HepG2 (cell line): Measurements from ENCODE around the gene ITM2B. TPM values are rescaled to one million over a fixed set of nuclear protein-coding genes. Genes with fewer than 3 reads are reported as not detected.

Experiments
- AHR ChIP-seq: IDR thresholded peaks from 2 replicates; pipeline ENCODE4 v1.6.1; 2018; ENCODE audit warnings: missing genetic modification reagents, missing compliant biosample characterization
- DMAP1 ChIP-seq: IDR thresholded peaks from 2 replicates; pipeline ENCODE4 v1.6.1; 2016
- ETV5 ChIP-seq: IDR thresholded peaks from 2 replicates; pipeline ENCODE4 v1.6.1; 2018; ENCODE audit warnings: missing biosample characterization, missing genetic modification reagents, inconsistent platforms, borderline replicate concordance
- HDAC6 ChIP-seq: fragments of 200-600 bp; sonication (generic); IDR thresholded peaks from 2 replicates; pipeline ENCODE4 v1.7.0; 2017; ENCODE audit warnings: mild to moderate bottlenecking, antibody characterized with exemption, low read length, low read depth
- HMGXB4 ChIP-seq, 2 experiments: sonication (generic) in 1 of 2; formaldehyde crosslinking in 1 of 2; IDR thresholded peaks; 2 replicates each; pipeline versions ENCODE4 v1.4.0 to v1.6.1; 2018 to 2020; ENCODE audit warnings: missing genetic modification reagents in 2 of 2, borderline replicate concordance in 1 of 2, low read depth in 1 of 2, mild to moderate bottlenecking in 1 of 2, missing biosample characterization in 1 of 2
- KDM4B ChIP-seq: sonication (generic); formaldehyde crosslinking; IDR thresholded peaks from 2 replicates; pipeline ENCODE4 v1.4.0; 2020; ENCODE audit warnings: missing genetic modification reagents
- MYC ChIP-seq: sonication (generic); formaldehyde crosslinking; IDR thresholded peaks from 2 replicates; pipeline ENCODE4 v1.9.0; 2021; ENCODE audit warnings: missing genetic modification reagents, borderline replicate concordance
- NCOA2 ChIP-seq: sonication (generic); formaldehyde crosslinking; IDR thresholded peaks from 2 replicates; pipeline ENCODE4 v1.8.0; 2022; ENCODE audit warnings: inconsistent platforms
- THRA ChIP-seq: sonication (generic); formaldehyde crosslinking; IDR thresholded peaks from 2 replicates; pipeline ENCODE4 v1.4.0; 2020; ENCODE audit warnings: missing genetic modification reagents, borderline replicate concordance
- YY1 ChIP-seq: IDR thresholded peaks from 2 replicates; pipeline ENCODE4 v1.6.1; 2011; ENCODE audit warnings: low read length, low read depth, moderate library complexity, mild to moderate bottlenecking; ENCODE audit not compliant: insufficient read depth, insufficient replicate concordance
- ZNF234 ChIP-seq: sonication (generic); formaldehyde crosslinking; conservative IDR thresholded peaks from 2 replicates; pipeline ENCODE4 v1.5.1; 2020; ENCODE audit warnings: mild to moderate bottlenecking, missing genetic modification reagents
- ZNF263 ChIP-seq: sonication (generic); formaldehyde crosslinking; IDR thresholded peaks from 2 replicates; pipeline ENCODE4 v1.4.0; 2020; ENCODE audit warnings: missing genetic modification reagents
- ZNF367 ChIP-seq: sonication (generic); formaldehyde crosslinking; IDR thresholded peaks from 2 replicates; pipeline ENCODE4 v1.4.0; 2020; ENCODE audit warnings: missing genetic modification reagents, borderline replicate concordance
- ZNF747 ChIP-seq: sonication (generic); formaldehyde crosslinking; IDR thresholded peaks from 2 replicates; pipeline ENCODE4 v1.8.1; 2023; ENCODE audit warnings: missing genetic modification reagents, mild to moderate bottlenecking, borderline replicate concordance
- polyA plus RNA-seq, 8 experiments: library from polyadenylated mRNA; depleted of rRNA in 3 of 8; stranded (reverse) in 7 of 8; unstranded in 1 of 8; fragments of >200 nt; fragmentation: Illumina TruSeq in 4 of 8; extraction: Trizol in 4 of 8; gene quantifications; 2 replicates each; pipeline versions ENCODE4 v1.2.1 to v1.2.3, GENCODE V29; 2011 to 2016; ENCODE audit warnings: low read depth in 4 of 8, missing spikeins in 1 of 8, mixed read lengths in 1 of 8; ENCODE audit not compliant: insufficient read depth in 1 of 8
- total RNA-seq, 5 experiments: library from RNA; depleted of rRNA; stranded (reverse); fragments of >200 nt; fragmentation: Illumina TruSeq; extraction: Trizol; gene quantifications; 2 replicates each; pipeline ENCODE4 v1.2.3, GENCODE V29; 2016; ENCODE audit warnings: low read depth in 1 of 5
- TF ChIP-seq, protein P1 (sequence below): sonication (generic); formaldehyde crosslinking; IDR thresholded peaks from 2 replicates; pipeline ENCODE4 v1.5.1; 2020; ENCODE audit warnings: mild to moderate bottlenecking, missing genetic modification reagents, moderate library complexity
- TF ChIP-seq, protein P2 (sequence below): sonication (generic); formaldehyde crosslinking; IDR thresholded peaks from 2 replicates; pipeline ENCODE4 v1.4.0; 2020; ENCODE audit warnings: missing genetic modification reagents
- TF ChIP-seq, protein P3 (sequence below): sonication (generic); formaldehyde crosslinking; IDR thresholded peaks from 2 replicates; pipeline ENCODE4 v1.8.1; 2023; ENCODE audit warnings: mild to moderate bottlenecking, missing genetic modification reagents

The ITM2B gene
- total and polyA plus RNA-seq, 2 of the 13 experiments (the other 11 are each of a cell fraction or from before 2014, with no cell fraction given): 158 to 373 TPM

GRCh38 chr13:48303359-48304142, 70.5 kb downstream of the ITM2B start, which contains the start of gene RB1 (continued):
- TF ChIP-seq MYC (CRISPR knock-in tag) (peak; percentile 50; the same call in 1 of the 2 replicates), KDM4B (CRISPR knock-in tag) (peak; percentile 39; the same call in 1 of the 2 replicates), HMGXB4 (CRISPR knock-in tag; IDR thresholded peaks at IDR 0.05; ENCODE audit: borderline replicate concordance in 1 of 2, low read depth in 1 of 2) (peak; percentile 72 to 74; a peak in 3 of 4 replicates), ZNF263 (CRISPR knock-in tag) (peak; percentile 99), HDAC6 (no peak), YY1 (peak; percentile 41), AHR (peak; percentile 65; the same call in 1 of the 2 replicates), ZNF234 (peak; percentile 71; the same call in 1 of the 2 replicates), NCOA2 (CRISPR knock-in tag) (peak; percentile 18; the same call in 1 of the 2 replicates), ZNF747 (CRISPR knock-in tag) (0 out of 2 replicates have a peak, but pooled peaks have one; percentile 75), ZNF367 (CRISPR knock-in tag) (no peak), ETV5 (CRISPR knock-in tag) (peak; percentile 80), THRA (0 out of 2 replicates have a peak, but pooled peaks have one; percentile 8), DMAP1 (CRISPR knock-in tag) (peak; percentile 58; the same call in 1 of the 2 replicates)
- TF ChIP-seq, protein P1, sequence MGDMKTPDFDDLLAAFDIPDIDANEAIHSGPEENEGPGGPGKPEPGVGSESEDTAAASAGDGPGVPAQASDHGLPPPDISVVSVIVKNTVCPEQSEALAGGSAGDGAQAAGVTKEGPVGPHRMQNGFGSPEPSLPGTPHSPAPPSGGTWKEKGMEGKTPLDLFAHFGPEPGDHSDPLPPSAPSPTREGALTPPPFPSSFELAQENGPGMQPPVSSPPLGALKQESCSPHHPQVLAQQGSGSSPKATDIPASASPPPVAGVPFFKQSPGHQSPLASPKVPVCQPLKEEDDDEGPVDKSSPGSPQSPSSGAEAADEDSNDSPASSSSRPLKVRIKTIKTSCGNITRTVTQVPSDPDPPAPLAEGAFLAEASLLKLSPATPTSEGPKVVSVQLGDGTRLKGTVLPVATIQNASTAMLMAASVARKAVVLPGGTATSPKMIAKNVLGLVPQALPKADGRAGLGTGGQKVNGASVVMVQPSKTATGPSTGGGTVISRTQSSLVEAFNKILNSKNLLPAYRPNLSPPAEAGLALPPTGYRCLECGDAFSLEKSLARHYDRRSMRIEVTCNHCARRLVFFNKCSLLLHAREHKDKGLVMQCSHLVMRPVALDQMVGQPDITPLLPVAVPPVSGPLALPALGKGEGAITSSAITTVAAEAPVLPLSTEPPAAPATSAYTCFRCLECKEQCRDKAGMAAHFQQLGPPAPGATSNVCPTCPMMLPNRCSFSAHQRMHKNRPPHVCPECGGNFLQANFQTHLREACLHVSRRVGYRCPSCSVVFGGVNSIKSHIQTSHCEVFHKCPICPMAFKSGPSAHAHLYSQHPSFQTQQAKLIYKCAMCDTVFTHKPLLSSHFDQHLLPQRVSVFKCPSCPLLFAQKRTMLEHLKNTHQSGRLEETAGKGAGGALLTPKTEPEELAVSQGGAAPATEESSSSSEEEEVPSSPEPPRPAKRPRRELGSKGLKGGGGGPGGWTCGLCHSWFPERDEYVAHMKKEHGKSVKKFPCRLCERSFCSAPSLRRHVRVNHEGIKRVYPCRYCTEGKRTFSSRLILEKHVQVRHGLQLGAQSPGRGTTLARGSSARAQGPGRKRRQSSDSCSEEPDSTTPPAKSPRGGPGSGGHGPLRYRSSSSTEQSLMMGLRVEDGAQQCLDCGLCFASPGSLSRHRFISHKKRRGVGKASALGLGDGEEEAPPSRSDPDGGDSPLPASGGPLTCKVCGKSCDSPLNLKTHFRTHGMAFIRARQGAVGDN (CRISPR knock-in tag): peak; percentile 93
- TF ChIP-seq, protein P2, sequence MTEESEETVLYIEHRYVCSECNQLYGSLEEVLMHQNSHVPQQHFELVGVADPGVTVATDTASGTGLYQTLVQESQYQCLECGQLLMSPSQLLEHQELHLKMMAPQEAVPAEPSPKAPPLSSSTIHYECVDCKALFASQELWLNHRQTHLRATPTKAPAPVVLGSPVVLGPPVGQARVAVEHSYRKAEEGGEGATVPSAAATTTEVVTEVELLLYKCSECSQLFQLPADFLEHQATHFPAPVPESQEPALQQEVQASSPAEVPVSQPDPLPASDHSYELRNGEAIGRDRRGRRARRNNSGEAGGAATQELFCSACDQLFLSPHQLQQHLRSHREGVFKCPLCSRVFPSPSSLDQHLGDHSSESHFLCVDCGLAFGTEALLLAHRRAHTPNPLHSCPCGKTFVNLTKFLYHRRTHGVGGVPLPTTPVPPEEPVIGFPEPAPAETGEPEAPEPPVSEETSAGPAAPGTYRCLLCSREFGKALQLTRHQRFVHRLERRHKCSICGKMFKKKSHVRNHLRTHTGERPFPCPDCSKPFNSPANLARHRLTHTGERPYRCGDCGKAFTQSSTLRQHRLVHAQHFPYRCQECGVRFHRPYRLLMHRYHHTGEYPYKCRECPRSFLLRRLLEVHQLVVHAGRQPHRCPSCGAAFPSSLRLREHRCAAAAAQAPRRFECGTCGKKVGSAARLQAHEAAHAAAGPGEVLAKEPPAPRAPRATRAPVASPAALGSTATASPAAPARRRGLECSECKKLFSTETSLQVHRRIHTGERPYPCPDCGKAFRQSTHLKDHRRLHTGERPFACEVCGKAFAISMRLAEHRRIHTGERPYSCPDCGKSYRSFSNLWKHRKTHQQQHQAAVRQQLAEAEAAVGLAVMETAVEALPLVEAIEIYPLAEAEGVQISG: peak; percentile 77
- TF ChIP-seq, protein P3, sequence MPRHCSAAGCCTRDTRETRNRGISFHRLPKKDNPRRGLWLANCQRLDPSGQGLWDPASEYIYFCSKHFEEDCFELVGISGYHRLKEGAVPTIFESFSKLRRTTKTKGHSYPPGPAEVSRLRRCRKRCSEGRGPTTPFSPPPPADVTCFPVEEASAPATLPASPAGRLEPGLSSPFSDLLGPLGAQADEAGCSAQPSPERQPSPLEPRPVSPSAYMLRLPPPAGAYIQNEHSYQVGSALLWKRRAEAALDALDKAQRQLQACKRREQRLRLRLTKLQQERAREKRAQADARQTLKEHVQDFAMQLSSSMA: 0 out of 2 replicates have a peak, but pooled peaks have one; percentile 6
